KMS-11 (cell line): ENCODE data around the gene NES.

ENCODE experiments used
- H2AFZ ChIP-seq: fragments of 200-600 bp; sonication (generic); 2 replicates; pipeline ENCODE4 v1.6.1; 2016; ENCODE audit warnings: antibody characterized with exemption, mixed run types, low read depth
- H3K27ac ChIP-seq: fragments of 200-600 bp; sonication (generic); 2 replicates; pipeline ENCODE4 v1.6.1; 2016; ENCODE audit warnings: mild to moderate bottlenecking, mixed run types
- H3K27me3 ChIP-seq: fragments of 200-600 bp; sonication (generic); 2 replicates; pipeline ENCODE4 v1.6.1; 2017; ENCODE audit warnings: mild to moderate bottlenecking, low read depth, mixed run types, moderate library complexity; ENCODE audit not compliant: insufficient read depth
- H3K36me3 ChIP-seq: fragments of 200-600 bp; sonication (generic); 2 replicates; pipeline ENCODE4 v1.6.1; 2017; ENCODE audit warnings: mild to moderate bottlenecking, mixed run types; ENCODE audit not compliant: insufficient read depth
- H3K4me1 ChIP-seq: fragments of 200-600 bp; sonication (generic); 2 replicates; pipeline ENCODE4 v1.6.1; 2016; ENCODE audit warnings: mild to moderate bottlenecking, low read depth, mixed run types; ENCODE audit not compliant: poor library complexity, severe bottlenecking
- H3K4me2 ChIP-seq: fragments of 200-600 bp; sonication (generic); 2 replicates; pipeline ENCODE4 v1.7.0; 2016; ENCODE audit warnings: mild to moderate bottlenecking, mixed run types
- H3K4me3 ChIP-seq: fragments of 200-600 bp; sonication (generic); IDR thresholded peaks from 2 replicates; pipeline ENCODE4 v1.6.1; 2017; ENCODE audit warnings: low read depth, low read length, mixed read lengths; ENCODE audit not compliant: insufficient read depth
- H3K79me2 ChIP-seq: fragments of 200-600 bp; sonication (generic); 2 replicates; pipeline ENCODE4 v1.6.1; 2016; ENCODE audit warnings: low read depth, mixed run types; ENCODE audit not compliant: insufficient read depth
- H3K9ac ChIP-seq: fragments of 200-600 bp; sonication (generic); 2 replicates; pipeline ENCODE4 v1.6.1; 2016; ENCODE audit warnings: mild to moderate bottlenecking, mixed run types
- H4K20me1 ChIP-seq: fragments of 200-600 bp; sonication (generic); 2 replicates; pipeline ENCODE4 v1.6.1; 2016; ENCODE audit warnings: mild to moderate bottlenecking, mixed run types; ENCODE audit not compliant: insufficient read depth
- CTCF ChIP-seq: fragments of 200-600 bp; sonication (generic); conservative IDR thresholded peaks from 2 replicates; pipeline ENCODE4 v1.6.1; 2017; ENCODE audit warnings: low read depth, mild to moderate bottlenecking, antibody characterized with exemption, low read length, moderate library complexity, mixed read lengths

The NES gene

GRCh38 chr1:156658496-156658895 lies 18.7 kb downstream of the NES start:
- TF ChIP-seq CTCF: no peak
- H3K27ac ChIP-seq: no peak overlapping the region
- no peak overlapping the region for H3K4me2 ChIP-seq
- no peak overlapping the region for H3K9ac ChIP-seq
- H3K4me1 ChIP-seq: peaks cover 40% of the 10 kb centered on the region
- no peak overlapping the region for H2AFZ ChIP-seq
- H4K20me1 ChIP-seq: no peaks in the 10 kb centered on the region
- peaks cover 74% of the 10 kb centered on the region for H3K27me3 ChIP-seq
- H3K79me2 ChIP-seq: peaks cover 8% of the 10 kb centered on the region; the same call in 1 of the 2 replicates
- H3K4me3 ChIP-seq: no peak overlapping the region
- no peaks in the 10 kb centered on the region for H3K36me3 ChIP-seq

GRCh38 chr1:156657741-156658319 lies 19.4 kb downstream of the NES start:
- Histone ChIP-seq H3K27me3 (peaks cover 77% of the 10 kb centered on the region), H3K36me3 (no peaks in the 10 kb centered on the region), H3K4me1 (peaks cover 34% of the 10 kb centered on the region), H3K27ac (no peak overlapping the region), H4K20me1 (no peaks in the 10 kb centered on the region), H2AFZ (no peak overlapping the region), H3K79me2 (peaks cover 8% of the 10 kb centered on the region; the same call in 1 of the 2 replicates), H3K4me3 (no peak overlapping the region), H3K9ac (no peak overlapping the region), H3K4me2 (peak overlapping the region; percentile 17; the same call in 1 of the 2 replicates)
- peak; percentile 54 for TF ChIP-seq CTCF

GRCh38 chr1:156656806-156657740 lies 20.1 kb downstream of the NES start:
- peak; percentile 100 for TF ChIP-seq CTCF
- Histone ChIP-seq H3K27me3 (peaks cover 83% of the 10 kb centered on the region), H3K36me3 (no peaks in the 10 kb centered on the region), H3K4me1 (peaks cover 26% of the 10 kb centered on the region), H3K4me2 (peak overlapping the region; percentile 17; the same call in 1 of the 2 replicates), H3K9ac (no peak overlapping the region), H3K79me2 (peaks cover 8% of the 10 kb centered on the region; the same call in 1 of the 2 replicates), H2AFZ (no peak overlapping the region), H3K4me3 (no peak overlapping the region), H3K27ac (no peak overlapping the region), H4K20me1 (no peaks in the 10 kb centered on the region)

- no peak overlapping the region for H2AFZ ChIP-seq
- H3K4me1 ChIP-seq: peaks cover 18% of the 10 kb centered on the region
- H3K79me2 ChIP-seq: peaks cover 7% of the 10 kb centered on the region; the same call in 1 of the 2 replicates
- no peak overlapping the region for H3K27ac ChIP-seq
- H4K20me1 ChIP-seq: no peaks in the 10 kb centered on the region
- no peak overlapping the region for H3K9ac ChIP-seq
- H3K4me2 ChIP-seq: no peak overlapping the region
- H3K36me3 ChIP-seq: no peaks in the 10 kb centered on the region
- no peak for TF ChIP-seq CTCF
- peaks cover 83% of the 10 kb centered on the region for H3K27me3 ChIP-seq
- H3K4me3 ChIP-seq: no peak overlapping the region
These were observed 21.2 kb downstream of the NES start for GRCh38 chr1:156655904-156656516.
